SK-MEL-5 (cell line): ENCODE measurements around the gene ZFP3. TPM values are rescaled to one million over a fixed set of nuclear protein-coding genes. Genes with fewer than 3 reads are reported as not detected.
"Not testable (repeated sequence)": the region's sequence is repeated elsewhere in the genome, so short reads cannot be mapped to it uniquely, and the experiment has no call there.

ENCODE experiments used
- DNase-seq: peaks from one replicate; pipeline ENCODE4 v3.0.0-alpha.2; 2016; ENCODE audit warnings: low read depth, low spot score
- in situ Hi-C: cut with HindIII; loops from 2 replicates; pipeline ENCODE4 v1.10.0; 2016; ENCODE audit warnings: low sequenced_read_pairs, high pct_unique_total_duplicates, low pct_unique_long_range_greater_than_20kb
- total RNA-seq: library from RNA; depleted of rRNA; stranded (reverse); fragments of >200 nt; shearing (Covaris generic); gene quantifications from 2 replicates; pipeline ENCODE4 v1.2.3, GENCODE V29; 2014

The ZFP3 gene
- total RNA-seq, 1 experiment from 2014 or later, result not detected

- in situ Hi-C loops, DNase-seq: not testable (repeated sequence)
Measured at GRCh38 chr17:5131799-5132502, 53.7 kb downstream of the ZFP3 start.

- DNase-seq, in situ Hi-C loops: not testable (repeated sequence)
Measured at GRCh38 chr17:5132503-5133225, 54.4 kb downstream of the ZFP3 start.

- no peak for DNase-seq
- in situ Hi-C loops, result no loop called here
Measured at GRCh38 chr17:5133311-5133710, 55.0 kb downstream of the ZFP3 start.

- in situ Hi-C loops, DNase-seq: not testable (repeated sequence)
Measured at GRCh38 chr17:5133961-5134360, 55.7 kb downstream of the ZFP3 start.

- in situ Hi-C loops, DNase-seq: not testable (repeated sequence)
Measured at GRCh38 chr17:5134571-5134970, 56.3 kb downstream of the ZFP3 start.

- in situ Hi-C loops, DNase-seq: not testable (repeated sequence)
Measured at GRCh38 chr17:5135131-5135712, 57.0 kb downstream of the ZFP3 start.

- no peak for DNase-seq
- in situ Hi-C loops, result no loop called here
Measured at GRCh38 chr17:5135726-5136579, 57.7 kb downstream of the ZFP3 start.

GRCh38 chr17:5136580-5137412, 58.5 kb downstream of the ZFP3 start:
- in situ Hi-C loops, DNase-seq: not testable (repeated sequence)

GRCh38 chr17:5137511-5138197, 59.4 kb downstream of the ZFP3 start:
- DNase-seq, in situ Hi-C loops: not testable (repeated sequence)

- in situ Hi-C loops, DNase-seq: not testable (repeated sequence)
Measured at GRCh38 chr17:5138198-5138544, 59.9 kb downstream of the ZFP3 start.

GRCh38 chr17:5138616-5139457, 60.6 kb downstream of the ZFP3 start:
- DNase-seq, result no peak
- in situ Hi-C loops, result no loop called here

GRCh38 chr17:5139458-5139732, 61.1 kb downstream of the ZFP3 start:
- in situ Hi-C loops, result no loop called here
- no peak for DNase-seq

GRCh38 chr17:5142877-5143276, 64.6 kb downstream of the ZFP3 start:
- DNase-seq, in situ Hi-C loops: not testable (repeated sequence)
